GM12878 (cell line): Measurements from ENCODE around the gene ZNF860. TPM values are rescaled to one million over a fixed set of nuclear protein-coding genes. Genes with fewer than 3 reads are reported as not detected.

Source experiments
- CBFB ChIP-seq: IDR thresholded peaks from 2 replicates; pipeline ENCODE4 v1.6.1; 2016; ENCODE audit warnings: antibody characterized with exemption, low read depth
- IKZF1 ChIP-seq: fragments of 450-650 bp; conservative IDR thresholded peaks from 2 replicates; pipeline ENCODE4 v1.6.1; 2017; ENCODE audit warnings: antibody characterized with exemption, mild to moderate bottlenecking
- KLF5 ChIP-seq: fragments of 450-650 bp; IDR thresholded peaks from 2 replicates; pipeline ENCODE4 v1.6.1; 2014; ENCODE audit warnings: mild to moderate bottlenecking; ENCODE audit not compliant: partially characterized antibody
- NRF1 ChIP-seq: conservative IDR thresholded peaks from 2 replicates; pipeline ENCODE4 v1.6.1; 2011; ENCODE audit warnings: mild to moderate bottlenecking, low read depth, low read length, improper control_type of control experiment
- PAX8 ChIP-seq: fragments of 450-650 bp; IDR thresholded peaks from 2 replicates; pipeline ENCODE4 v1.6.1; 2017; ENCODE audit warnings: mild to moderate bottlenecking, moderate library complexity
- RFX5 ChIP-seq: IDR thresholded peaks from 2 replicates; pipeline ENCODE4 v1.6.1; 2011; ENCODE audit warnings: low read depth, low read length, improper control_type of control experiment
- WRNIP1 ChIP-seq: IDR thresholded peaks from 2 replicates; pipeline ENCODE4 v1.6.1; 2011; ENCODE audit warnings: low read depth, low read length, improper control_type of control experiment, borderline replicate concordance
- polyA plus RNA-seq, 11 experiments: library from polyadenylated mRNA; depleted of rRNA in 4 of 11; unstranded in 6 of 11; stranded (reverse) in 5 of 11; fragments of >200 nt; fragmentation: Nextera tagmentation in 4 of 11; fragmentation: Illumina TruSeq in 1 of 11; extraction: Ambion mirVana in 4 of 11; extraction: Trizol in 1 of 11; gene quantifications; 1 replicate in 1 of 11; 2 replicates in 10 of 11; pipeline versions ENCODE4 v1.2.1 to v1.2.3, GENCODE V29; 2011 to 2016; ENCODE audit warnings: inconsistent platforms in 2 of 11, missing spikeins in 2 of 11, low read depth in 1 of 11
- total RNA-seq, 4 experiments: library from RNA; depleted of rRNA in 3 of 4; stranded (reverse); fragments of >200 nt in 3 of 4; fragmentation: Illumina TruSeq in 1 of 4; extraction: Trizol in 1 of 4; gene quantifications; 2 replicates each; pipeline versions ENCODE4 v1.2.1 to v1.2.3, GENCODE V29; 2013 to 2021
- TF ChIP-seq, protein P1 (sequence below): fragments of 450-650 bp; formaldehyde crosslinking; IDR thresholded peaks from 2 replicates; pipeline ENCODE4 v1.4.0; 2022; ENCODE audit warnings: mild to moderate bottlenecking, moderate library complexity
- TF ChIP-seq, protein P2 (sequence below): IDR thresholded peaks from 2 replicates; pipeline ENCODE4 v1.6.1; 2011; ENCODE audit warnings: mild to moderate bottlenecking, low read depth, low read length, moderate library complexity; ENCODE audit not compliant: insufficient replicate concordance
- TF ChIP-seq, protein P3 (sequence below): fragments of 450-650 bp; IDR thresholded peaks from 2 replicates; pipeline ENCODE4 v1.6.1; 2017; ENCODE audit warnings: borderline replicate concordance

ZNF860 gene
- total and polyA plus RNA-seq, 10 of the 15 experiments (the other 5 are each of a cell fraction or from before 2014, with no cell fraction given): not detected

DNA sequence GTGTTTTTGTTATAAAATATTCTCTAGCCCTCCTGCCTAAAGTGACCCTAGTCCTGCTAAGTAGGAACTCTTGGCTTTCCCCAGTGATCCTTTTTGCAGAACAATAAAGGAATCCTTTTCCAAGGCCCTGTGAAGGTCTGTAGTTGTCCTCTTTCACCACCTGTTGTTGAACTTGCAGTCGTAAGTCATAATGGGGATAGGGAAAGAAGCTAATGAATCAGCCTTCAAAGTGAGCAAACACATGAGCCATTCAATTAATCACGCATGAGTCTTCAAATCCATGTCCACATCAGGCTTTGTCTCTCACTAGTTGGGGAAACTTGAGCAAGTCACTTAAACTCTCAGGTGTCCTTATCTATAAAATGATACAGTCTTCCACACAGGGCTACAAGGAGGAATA lies 27.6 kb downstream of the ZNF860 start (continued):
- TF ChIP-seq, protein P1, sequence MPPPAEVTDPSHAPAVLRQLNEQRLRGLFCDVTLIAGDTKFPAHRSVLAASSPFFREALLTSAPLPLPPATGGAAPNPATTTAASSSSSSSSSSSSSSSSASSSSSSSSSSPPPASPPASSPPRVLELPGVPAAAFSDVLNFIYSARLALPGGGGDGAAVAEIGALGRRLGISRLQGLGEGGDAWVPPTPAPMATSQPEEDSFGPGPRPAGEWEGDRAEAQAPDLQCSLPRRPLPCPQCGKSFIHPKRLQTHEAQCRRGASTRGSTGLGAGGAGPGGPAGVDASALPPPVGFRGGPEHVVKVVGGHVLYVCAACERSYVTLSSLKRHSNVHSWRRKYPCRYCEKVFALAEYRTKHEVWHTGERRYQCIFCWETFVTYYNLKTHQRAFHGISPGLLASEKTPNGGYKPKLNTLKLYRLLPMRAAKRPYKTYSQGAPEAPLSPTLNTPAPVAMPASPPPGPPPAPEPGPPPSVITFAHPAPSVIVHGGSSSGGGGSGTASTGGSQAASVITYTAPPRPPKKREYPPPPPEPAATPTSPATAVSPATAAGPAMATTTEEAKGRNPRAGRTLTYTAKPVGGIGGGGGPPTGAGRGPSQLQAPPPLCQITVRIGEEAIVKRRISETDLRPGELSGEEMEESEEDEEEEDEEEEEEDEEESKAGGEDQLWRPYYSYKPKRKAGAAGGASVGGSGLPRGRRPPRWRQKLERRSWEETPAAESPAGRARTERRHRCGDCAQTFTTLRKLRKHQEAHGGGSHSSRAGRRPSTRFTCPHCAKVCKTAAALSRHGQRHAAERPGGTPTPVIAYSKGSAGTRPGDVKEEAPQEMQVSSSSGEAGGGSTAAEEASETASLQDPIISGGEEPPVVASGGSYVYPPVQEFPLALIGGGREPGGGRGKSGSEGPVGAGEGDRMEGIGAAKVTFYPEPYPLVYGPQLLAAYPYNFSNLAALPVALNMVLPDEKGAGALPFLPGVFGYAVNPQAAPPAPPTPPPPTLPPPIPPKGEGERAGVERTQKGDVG: no peak
- TF ChIP-seq NRF1 (no peak), PAX8 (no peak), KLF5 (no peak), RFX5 (no peak), WRNIP1 (no peak), CBFB (no peak), IKZF1 (no peak)
- TF ChIP-seq, protein P2, sequence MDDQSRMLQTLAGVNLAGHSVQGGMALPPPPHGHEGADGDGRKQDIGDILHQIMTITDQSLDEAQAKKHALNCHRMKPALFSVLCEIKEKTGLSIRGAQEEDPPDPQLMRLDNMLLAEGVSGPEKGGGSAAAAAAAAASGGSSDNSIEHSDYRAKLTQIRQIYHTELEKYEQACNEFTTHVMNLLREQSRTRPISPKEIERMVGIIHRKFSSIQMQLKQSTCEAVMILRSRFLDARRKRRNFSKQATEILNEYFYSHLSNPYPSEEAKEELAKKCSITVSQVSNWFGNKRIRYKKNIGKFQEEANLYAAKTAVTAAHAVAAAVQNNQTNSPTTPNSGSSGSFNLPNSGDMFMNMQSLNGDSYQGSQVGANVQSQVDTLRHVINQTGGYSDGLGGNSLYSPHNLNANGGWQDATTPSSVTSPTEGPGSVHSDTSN: no peak
- TF ChIP-seq, protein P3, sequence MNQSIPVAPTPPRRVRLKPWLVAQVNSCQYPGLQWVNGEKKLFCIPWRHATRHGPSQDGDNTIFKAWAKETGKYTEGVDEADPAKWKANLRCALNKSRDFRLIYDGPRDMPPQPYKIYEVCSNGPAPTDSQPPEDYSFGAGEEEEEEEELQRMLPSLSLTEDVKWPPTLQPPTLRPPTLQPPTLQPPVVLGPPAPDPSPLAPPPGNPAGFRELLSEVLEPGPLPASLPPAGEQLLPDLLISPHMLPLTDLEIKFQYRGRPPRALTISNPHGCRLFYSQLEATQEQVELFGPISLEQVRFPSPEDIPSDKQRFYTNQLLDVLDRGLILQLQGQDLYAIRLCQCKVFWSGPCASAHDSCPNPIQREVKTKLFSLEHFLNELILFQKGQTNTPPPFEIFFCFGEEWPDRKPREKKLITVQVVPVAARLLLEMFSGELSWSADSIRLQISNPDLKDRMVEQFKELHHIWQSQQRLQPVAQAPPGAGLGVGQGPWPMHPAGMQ: no peak
- TF ChIP-seq, all 136 proteins: peak for 0
